GM12875 (cell line): ENCODE results near the gene KRT34.

Experiments
- H3K4me3 ChIP-seq: one replicate; pipeline ENCODE4 v1.5.1; 2011; ENCODE audit warnings: low read depth, low read length, control low read depth
- CTCF ChIP-seq: IDR thresholded peaks from 2 replicates; pipeline ENCODE4 v1.5.1; 2011; ENCODE audit warnings: low read depth, mild to moderate bottlenecking, control low read depth, inconsistent platforms, low read length, moderate library complexity, borderline replicate concordance; ENCODE audit not compliant: insufficient read depth

Gene KRT34

GRCh38 chr17:41338961-41339485 lies 43.1 kb downstream of the KRT34 start:
- H3K4me3 ChIP-seq, result no peak overlapping the region
- no peak for TF ChIP-seq CTCF

GRCh38 chr17:41335747-41336146 lies 46.4 kb downstream of the KRT34 start:
- TF ChIP-seq CTCF, result no peak
- H3K4me3 ChIP-seq, result no peak overlapping the region

GRCh38 chr17:41334385-41335305 lies 47.5 kb downstream of the KRT34 start:
- no peak for TF ChIP-seq CTCF
- no peak overlapping the region for H3K4me3 ChIP-seq

- no peak overlapping the region for H3K4me3 ChIP-seq
- no peak for TF ChIP-seq CTCF
These were observed 48.3 kb downstream of the KRT34 start for GRCh38 chr17:41333836-41334235.

GRCh38 chr17:41333098-41333497 lies 49.0 kb downstream of the KRT34 start:
- no peak for TF ChIP-seq CTCF
- H3K4me3 ChIP-seq, result no peak overlapping the region

- no peak for TF ChIP-seq CTCF
- H3K4me3 ChIP-seq, result no peak overlapping the region
These were observed 49.9 kb downstream of the KRT34 start for GRCh38 chr17:41332239-41332638.

GRCh38 chr17:41331606-41332005 lies 50.5 kb downstream of the KRT34 start:
- no peak for TF ChIP-seq CTCF
- H3K4me3 ChIP-seq, result no peak overlapping the region
